HG02759 (cell line): ENCODE results near the gene GET3.
"Not testable (repeated sequence)": the region's sequence is repeated elsewhere in the genome, so short reads cannot be mapped to it uniquely, and the experiment has no call there.

Source experiments
- ATAC-seq: cut with Tn5 transposase; IDR thresholded peaks from one replicate; pipeline ENCODE4 v1.9.1; 2021; ENCODE audit warnings: mild to moderate bottlenecking, moderate library complexity; ENCODE audit not compliant: unreplicated experiment

Gene GET3

DNA sequence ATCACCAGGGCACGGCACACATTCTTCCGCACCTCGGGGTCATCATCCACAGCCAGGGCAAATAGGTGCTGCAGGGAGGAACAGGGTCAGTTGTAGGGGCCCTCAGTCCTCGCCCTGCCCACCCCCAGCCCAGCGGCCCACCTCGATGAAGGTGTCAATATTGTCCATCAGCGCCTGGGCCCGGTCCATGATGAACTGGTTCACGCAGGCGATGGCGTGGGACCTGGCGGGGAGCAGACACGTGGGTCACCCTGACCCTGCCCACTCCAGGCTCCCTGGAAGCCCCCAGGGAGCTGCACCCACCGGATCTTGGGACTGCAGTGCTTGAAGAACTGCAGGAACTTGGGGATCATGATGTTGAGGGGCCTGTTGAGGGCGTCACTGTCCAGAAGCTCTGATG lies 22.2 kb upstream of the GET3 start:
- ATAC-seq: no peak

DNA sequence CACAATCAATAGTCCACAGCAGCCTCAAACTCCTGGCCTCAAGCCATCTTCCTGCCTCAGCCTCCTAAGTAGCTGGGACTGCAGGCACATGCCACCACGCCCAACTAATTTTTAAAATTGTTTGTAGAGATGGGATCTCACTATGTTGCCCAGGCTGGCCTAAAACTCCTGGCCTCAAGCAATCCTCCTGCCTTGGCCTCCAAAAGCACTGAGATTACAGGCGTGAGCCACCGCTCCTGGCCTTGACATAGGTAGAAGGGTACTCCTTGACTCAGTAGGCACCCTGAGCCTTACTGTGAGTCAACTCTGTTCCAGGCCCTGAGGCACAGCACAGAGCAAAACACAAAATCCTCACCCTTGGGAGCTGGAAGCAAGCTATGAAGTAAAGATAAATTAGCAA lies 21.4 kb upstream of the GET3 start:
- no peak for ATAC-seq

DNA sequence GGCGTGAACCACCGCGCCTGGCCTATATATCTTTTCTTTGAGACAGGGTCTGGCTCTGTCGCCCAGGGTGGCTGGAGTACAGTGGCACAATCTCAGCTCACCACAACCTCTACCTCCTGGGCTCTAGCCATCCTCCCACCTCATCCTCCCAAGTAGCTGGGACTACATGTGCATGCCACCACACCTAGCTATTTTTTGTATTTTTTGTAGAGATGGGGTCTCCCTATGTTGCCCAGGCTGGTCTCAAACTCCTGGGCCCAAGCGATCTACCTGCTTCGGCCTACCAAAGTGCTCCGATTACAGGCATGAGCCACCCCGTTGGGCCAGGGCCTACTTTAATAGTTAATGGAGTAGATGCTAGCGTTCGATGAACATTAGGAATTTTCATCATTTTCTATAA lies 17.0 kb upstream of the GET3 start:
- ATAC-seq: no peak

DNA sequence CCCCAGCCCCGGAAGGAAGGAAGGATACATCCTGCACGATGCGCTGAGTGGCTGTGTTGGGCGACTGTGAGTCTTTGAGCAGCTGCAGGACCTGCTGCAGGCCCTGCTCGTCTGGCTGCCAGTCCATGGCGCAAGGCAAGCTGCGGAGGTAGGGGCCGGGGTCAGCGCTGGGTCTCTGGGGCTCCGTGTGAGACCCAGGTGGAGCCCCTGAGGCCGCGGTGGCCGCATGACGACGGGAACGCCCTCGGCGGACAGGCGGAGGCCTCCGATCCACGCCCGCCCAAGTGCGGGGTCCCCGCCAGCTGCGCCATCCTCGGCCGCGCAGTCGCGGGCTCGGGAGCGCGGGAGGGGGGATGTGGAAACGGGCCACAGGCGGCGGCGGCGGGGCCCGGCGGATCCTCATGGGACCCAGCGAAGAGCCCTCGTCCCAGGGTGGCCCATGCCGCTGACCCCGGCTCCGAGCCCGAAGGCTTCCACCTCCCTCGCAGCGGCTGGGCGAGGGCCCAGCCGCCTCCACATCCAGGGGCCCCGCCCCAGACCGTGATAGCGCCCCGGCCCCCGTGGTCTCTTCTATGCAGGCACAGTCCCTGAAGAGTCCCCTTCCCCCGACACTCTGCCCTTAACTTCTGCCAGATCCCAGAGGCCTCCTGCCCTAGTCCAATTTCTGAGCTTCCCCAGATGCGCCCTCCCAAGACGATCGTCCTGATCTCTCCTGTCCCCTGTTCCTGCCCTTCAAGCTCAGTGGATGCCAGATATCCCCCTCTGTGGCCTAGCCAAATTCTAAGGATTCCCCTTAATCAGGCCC lies 16.2 kb upstream of the GET3 start:
- no peak for ATAC-seq

DNA sequence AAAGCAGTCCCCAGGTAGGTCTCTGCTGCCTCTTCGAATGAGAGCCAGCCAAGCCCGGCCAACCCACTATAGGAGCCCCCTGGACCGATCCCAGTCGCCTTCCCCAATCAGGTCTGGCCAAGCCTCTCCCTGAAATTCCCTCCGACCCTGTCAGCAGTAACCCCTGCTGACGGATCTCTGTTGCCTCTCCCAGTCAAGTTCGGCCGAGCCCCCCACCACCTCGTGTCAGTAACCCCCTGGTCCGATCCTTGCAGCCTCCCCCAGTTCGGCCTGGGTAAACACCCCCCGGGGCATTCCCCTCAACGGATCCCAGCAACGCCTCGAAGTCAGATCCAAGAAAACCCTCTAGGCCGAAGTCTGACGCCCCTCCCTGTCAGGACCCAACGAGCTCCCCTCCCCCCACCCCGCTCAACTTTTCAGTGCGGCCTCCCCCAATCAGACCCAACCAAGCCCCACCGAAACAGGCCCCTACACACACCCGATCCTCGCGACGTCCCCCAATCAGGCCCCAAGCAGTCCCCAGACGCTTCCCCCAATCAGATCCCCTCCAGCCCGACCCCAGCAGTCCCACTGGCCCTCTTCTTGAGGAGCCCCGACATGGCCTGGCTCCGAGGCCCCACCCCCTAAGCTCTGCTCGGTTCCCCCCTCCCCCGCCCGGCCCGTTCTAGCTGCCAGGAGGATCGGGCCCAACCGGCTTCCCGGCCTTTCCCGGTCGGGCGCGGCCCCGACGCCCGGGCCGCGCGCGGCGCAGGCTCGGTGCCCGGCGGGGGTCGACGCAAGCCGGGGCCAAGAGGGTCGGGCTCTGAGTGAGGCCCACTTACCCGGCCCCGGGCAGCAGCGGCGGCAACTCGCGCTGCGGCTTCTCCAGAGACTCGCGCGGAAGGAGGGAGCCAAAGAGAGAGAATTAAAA lies 15.4 kb upstream of the GET3 start:
- peak; percentile 20 for ATAC-seq

DNA sequence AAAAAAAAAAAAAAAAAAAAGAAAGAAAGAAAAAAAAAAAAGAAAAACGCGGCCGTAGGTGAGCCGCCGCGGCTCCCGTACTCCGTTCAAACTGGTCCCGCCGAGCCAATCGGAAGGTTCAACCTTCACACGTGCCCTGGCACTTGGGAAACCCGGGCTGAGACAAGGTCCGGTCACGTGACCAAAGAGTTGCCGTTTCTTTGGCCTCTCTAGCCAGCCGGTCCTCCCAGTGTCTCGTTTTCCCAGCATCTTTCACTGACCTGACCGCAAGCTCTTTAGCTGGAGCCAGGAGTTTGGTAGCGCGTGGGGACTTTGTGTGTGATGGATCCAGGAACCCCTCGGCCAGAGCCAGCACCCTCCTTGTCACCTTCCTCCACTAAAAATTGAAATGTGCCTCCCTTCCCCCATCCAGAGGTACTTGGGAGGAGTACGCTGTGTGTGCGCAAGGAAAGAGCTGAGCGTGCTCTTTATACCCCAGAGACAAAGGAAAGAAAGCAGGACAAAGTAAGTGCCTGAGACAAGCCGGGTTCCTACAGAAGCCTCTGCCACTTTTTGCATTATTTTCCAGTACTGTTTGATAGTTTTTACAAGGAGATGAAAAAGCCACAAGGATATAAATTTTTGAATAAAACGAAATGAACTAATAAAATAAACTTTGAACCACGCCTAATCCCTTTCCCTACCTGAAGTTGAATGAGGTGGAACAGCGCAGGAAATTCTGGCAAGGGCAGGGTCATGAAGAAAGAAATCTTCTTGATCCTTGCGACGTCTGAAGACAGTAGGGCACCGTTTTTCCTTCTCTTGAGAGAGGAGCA lies 14.5 kb upstream of the GET3 start:
- ATAC-seq: peak; percentile 79

DNA sequence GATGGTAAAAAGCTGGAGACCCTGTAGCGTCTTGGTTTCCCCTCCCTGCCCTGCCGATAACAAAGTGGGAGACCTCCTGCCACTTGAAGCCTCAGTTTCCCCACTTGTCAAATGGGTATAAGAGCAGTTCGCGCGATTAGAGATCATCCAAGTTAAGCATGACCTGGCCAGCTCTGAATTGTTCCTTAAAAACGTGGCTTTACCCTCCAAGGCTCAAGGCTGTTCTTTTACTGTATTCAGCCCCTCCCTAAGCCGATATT lies 14.0 kb upstream of the GET3 start:
- no peak for ATAC-seq

DNA sequence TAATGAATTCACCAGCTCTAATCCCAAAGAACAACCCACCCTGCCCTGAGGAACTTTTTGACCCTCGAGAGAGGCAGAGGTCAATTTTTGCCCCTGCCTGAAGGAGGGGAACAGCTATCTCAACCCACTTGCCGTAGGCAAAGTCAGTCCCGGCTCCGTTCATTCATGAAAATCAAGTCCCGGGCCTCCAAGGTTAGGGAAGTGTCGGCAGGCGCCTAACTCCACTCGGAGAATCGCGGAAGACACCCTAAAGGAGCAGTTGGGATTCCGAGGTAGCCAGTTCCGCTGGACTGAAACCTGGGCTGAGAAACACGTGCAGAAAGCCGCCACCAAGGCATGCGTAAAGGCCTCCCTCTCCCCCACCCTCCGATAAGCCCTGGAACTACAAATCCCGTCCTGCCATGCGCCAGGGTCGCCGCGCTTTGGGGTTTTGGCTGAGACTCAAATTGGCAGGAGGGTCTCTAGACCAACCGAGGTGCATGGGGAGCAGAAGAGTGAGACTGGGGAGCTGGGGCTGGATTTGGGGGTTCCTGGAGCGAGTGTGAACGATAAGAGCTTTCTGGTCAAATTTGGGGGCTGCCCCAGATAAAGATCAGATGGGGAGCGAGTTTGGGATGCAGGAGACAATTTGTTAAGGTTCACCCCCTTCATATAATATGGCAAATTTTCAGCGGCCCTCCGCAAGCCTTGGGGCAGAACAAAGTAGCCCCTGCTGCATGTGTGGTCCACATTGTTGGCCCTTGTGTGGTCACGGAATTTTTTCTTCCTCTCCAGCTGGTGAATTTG lies 13.5 kb upstream of the GET3 start, which contains the start of gene TNPO2:
TNPO2 (minus strand) TSS at position 292 of the 786 bp plus-strand sequence. CDS start 2,955 bp downstream, outside the sequence.
- peak; percentile 31 for ATAC-seq

DNA sequence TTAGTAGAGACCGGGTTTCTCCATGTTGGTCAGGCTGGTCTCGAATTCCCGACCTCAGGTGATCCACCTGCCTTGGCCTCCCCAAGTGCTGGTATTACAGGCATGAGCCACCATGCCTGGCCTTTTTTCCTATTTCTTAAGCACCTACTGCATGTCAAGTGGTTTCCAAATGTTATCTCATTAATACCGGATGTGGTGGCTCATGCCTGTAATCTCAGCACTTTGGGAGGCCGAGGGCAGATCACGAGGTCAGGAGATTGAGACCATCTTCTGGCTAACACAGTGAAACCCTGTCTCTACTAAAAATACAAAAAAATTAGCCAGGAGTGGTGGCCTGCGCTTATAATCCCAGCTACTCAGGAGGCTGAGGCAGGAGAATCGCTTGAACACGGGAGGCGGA lies 11.7 kb upstream of the GET3 start:
- ATAC-seq: not testable (repeated sequence)

DNA sequence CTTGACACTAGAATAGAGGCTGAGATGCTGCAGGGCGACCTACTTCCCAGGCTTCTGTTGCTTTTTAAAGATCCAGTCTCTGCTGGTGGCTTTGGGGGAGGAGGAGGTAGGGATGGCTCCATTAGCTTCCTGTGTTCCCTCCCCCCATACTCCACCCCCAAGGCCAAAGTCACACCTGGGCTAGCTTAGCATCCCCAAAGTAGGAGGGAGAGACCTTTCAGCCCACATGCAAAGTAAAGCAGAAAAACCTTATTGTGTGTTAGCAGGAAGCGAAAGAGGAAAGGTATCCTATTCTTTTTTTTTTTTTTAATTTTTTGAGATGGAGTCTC lies 10.3 kb upstream of the GET3 start:
- no peak for ATAC-seq

DNA sequence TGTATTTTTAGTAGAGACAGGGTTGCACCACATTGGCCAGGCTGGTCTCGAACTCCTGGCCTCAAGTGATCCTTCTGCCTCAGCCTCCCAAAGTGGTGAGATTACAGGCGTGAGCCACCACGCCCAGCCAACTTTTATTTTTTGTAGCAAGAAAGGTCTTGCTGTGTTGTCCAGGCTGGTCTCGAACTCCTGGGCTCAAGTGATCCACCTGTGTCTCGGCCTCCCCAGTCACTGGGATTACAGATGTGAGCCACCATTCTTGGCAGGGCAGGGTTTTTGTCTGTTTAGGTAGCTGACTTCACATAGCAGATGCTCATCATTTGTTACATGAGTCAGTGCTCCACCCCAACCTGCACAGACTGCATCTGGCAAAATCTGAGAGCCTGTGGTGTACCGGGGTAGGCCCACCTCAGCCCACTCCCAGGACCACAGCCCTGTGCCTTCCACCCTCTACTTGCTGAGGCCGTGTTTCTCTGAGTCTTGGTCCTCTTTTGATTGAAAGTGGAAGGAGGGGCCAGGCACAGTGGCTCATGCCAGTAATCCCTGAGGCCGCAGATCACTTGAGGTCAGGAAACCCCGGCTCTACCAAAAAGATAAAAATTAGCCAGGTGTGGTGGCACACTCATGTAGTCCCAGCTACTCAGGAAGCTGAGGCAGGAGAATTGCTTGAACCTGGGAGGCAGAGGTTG lies 9.4 kb upstream of the GET3 start:
- ATAC-seq: no peak

DNA sequence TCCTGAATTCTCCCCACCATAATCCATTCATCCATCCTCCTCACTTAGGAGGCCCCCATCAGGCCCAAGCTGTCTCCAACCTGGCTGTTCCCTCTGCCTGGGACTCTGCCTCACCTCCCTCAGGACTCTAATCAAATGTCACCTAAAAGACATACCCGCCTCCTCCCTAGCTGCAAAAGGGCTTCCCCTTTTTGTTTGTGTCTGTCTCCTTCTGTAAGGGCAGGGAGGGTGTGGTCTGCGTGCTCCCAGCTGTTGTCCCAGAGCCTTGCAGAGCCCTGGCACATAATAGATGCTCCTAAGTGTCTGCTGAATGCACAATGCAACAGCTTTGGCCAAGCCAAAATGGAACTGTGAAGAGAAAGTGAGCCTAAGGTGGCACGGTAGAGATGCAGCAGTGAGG lies 7.2 kb upstream of the GET3 start:
- no peak for ATAC-seq

DNA sequence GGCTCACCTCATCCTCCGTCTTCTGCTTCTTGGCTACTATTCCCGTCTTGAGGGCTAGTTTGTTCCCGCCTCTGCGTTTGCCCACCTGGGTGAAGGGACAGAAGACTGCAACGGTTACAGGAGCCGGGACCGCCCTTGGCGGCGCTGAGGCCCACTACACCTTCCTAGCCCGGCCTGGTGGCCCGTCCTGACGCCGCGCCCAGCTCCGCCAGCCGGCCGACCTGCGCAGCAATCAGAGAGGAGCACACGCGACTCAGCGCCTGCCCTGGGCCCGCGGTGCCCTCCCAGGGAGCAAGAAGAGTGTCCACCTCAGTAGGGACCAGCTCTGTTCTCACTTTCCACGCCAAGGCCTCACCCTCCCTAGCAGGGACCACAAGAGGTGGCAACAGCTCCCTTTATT lies 6.0 kb upstream of the GET3 start:
- no peak for ATAC-seq

DNA sequence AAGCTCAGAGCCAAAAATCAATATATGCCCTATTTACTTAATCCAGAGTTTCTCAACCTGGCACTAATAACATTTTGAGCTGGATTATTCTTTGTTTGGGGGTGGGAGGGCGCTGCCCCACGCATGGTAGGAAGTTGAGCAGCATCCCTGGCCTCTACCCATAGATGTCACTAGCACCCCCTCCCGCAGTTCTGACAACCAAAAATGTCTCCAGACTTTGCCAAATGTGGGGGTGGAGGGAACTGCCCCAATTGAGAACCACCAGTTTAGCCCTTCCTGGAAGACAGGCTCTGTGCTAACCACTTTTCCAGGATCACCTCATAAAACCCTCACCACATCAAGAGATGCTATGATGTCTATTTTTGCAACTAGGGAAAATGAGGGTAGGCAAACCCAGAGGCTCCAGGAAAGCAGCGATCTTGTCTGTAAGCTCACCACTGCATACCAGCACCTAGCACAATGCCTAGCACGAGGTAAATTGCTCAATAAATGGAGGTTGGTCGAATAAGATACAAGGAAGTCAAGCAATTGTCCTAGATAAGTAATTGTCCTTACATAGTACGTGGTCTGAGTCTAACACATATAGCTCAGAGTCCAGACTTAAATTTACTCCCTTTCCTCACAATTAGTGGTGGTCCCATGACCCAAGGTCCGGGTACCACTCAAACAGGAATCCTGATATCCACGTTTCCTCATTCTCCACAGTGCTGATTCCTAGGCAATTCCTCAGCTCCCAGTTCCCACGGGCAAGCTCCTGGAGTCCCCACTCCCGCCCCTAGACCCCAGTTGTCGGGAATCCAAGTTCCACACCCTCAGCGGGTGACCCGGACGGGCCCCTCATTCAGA lies 3.7 kb upstream of the GET3 start:
- no peak for ATAC-seq

DNA sequence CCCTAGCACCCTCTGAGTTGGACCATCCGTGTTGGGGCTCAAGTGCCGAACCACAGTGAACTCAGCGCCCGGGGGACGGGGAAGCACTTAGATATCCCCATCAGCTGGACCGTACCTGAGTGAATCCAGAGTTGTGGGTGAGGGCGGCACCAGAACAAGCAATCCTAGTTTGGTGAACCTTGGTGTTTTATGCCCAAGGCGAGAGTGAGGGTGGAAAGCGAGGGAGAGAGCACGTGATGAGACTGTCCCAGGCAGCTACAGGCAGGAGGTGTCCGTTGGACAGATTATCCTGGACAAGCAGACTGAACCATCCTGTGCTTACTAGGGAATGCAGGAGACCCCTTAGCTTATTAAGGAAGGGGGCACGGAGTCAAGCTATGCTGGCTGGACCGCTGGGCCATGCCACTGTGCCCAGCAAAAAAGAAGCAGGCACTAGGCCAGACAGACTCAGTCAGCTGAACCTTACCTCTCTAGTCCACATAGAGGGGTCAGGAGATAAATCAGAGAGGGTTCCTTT lies 596 bp downstream of the GET3 start:
- no peak for ATAC-seq

DNA sequence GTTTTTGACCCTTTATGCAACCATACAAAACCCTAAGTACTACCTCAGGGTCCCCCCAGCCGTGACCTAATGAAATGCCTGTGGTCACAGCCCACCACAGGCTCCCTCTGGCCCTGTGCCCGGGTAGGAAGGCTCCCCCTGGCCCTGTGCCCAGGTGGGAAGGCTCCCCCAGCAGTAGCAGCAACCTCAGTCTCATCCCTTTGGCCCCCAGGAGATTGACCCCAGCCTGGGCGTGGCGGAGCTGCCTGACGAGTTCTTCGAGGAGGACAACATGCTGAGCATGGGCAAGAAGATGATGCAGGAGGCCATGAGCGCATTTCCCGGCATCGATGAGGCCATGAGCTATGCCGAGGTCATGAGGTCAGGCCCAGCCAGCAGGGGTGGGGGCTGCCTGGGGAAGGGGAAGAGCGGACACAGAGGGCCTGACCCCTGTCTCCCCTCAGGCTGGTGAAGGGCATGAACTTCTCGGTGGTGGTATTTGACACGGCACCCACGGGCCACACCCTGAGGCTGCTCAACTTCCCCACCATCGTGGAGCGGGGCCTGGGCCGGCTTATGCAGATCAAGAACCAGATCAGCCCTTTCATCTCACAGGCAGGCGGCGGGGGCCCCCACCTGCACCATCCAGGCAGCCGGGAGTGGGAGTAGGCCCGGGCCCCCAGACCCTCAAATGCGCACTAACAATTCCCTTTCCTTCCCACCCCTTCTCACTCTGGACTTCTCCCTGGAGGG lies 8.0 kb downstream of the GET3 start:
- no peak for ATAC-seq

DNA sequence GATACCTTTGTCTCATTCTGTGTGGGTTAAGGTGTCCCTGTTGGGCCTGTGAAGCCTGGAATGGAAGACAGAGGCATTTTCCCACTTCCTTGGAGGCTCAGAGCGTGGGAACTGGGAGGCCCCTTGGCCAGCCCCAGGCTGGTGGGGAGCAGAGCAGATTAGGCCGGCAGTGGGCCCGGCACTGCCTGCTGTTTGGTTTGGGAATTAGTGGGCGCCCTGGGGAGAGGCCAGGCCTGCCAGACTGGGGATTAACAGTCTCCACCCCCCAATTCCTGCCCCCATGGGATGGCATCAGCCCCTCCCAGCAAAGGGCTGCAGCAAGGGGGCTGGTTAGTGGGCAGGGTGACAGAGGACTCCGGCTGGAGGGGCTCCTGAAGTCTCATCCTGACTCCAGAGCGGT lies 11.2 kb downstream of the GET3 start:
- ATAC-seq: no peak

DNA sequence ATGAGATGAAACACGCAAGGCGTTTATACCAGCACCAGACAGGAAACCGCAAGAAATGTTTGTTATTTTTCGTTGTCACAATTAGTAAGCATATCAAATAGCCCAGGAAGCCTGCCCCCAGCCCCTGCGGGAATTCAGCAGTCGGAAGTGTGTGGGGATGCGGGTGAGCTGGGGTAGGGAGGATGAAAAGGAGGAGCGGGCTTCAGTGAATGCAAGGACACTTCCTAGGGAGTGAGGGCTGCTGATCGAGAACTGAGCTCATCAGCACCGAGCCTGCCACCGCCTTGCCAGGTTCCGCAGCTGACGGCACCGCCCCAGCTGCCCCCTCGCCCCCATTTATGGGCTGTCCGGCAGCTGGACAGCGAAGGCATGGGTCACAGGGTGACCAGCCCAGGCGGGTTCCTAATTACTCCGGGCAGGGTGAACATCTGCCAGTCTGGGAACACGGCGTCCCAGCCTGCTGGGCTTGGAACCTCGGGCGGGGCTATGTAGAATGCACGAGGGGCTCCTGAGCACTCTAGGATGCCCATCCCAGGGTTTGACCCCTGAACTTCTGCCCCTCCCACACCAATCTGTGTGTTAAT lies 12.7 kb downstream of the GET3 start:
- no peak for ATAC-seq
